ENCODE data around the gene RPL9. TPM values are rescaled to one million over a fixed set of nuclear protein-coding genes. Genes with fewer than 3 reads are reported as not detected.
"Not testable (repeated sequence)": the region's sequence is repeated elsewhere in the genome, so short reads cannot be mapped to it uniquely, and the experiment has no call there.

The RPL9 gene
- total RNA-seq, 2 donors from 2014 or later, result 2,057 to 2,637 TPM

GRCh38 chr4:39426728-39427127, 32.0 kb downstream of the RPL9 start:
- Histone ChIP-seq H3K9me3 (no peaks in the 10 kb centered on the region), H3K27ac (no peak overlapping the region), H3K36me3 (no peaks in the 10 kb centered on the region), H3K27me3 (no peaks in the 10 kb centered on the region), H3K4me3 (no peak overlapping the region), H3K4me1 (no peaks in the 10 kb centered on the region)
- TF ChIP-seq, protein P1, sequence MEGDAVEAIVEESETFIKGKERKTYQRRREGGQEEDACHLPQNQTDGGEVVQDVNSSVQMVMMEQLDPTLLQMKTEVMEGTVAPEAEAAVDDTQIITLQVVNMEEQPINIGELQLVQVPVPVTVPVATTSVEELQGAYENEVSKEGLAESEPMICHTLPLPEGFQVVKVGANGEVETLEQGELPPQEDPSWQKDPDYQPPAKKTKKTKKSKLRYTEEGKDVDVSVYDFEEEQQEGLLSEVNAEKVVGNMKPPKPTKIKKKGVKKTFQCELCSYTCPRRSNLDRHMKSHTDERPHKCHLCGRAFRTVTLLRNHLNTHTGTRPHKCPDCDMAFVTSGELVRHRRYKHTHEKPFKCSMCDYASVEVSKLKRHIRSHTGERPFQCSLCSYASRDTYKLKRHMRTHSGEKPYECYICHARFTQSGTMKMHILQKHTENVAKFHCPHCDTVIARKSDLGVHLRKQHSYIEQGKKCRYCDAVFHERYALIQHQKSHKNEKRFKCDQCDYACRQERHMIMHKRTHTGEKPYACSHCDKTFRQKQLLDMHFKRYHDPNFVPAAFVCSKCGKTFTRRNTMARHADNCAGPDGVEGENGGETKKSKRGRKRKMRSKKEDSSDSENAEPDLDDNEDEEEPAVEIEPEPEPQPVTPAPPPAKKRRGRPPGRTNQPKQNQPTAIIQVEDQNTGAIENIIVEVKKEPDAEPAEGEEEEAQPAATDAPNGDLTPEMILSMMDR (IDR thresholded peaks at IDR 0.05), result no peak
- no peak for DNase-seq (ENCODE audit: low spot score)

DNA sequence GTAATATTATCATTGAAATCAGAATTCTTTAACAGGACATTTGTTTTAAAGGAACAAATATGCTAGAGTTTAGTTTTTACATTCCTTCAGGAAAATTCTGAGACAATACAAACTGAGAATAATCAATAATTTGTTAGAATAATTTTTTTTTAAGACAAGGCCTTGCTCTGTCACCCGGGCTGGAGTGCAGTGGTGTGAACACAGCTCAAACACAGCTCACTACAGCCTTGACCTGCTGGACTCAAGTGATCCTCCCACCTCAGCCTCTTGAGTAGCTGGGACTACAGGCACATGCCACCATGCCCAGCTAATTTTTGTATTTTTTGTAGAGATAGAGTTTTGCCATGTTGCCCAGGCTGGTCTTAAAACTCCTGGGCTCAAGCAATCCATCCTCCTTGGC, 33.4 kb downstream of the RPL9 start:
- H3K4me1 ChIP-seq, result not testable (repeated sequence)

GRCh38 chr4:39422247-39422646, 36.5 kb downstream of the RPL9 start:
- Histone ChIP-seq H3K27ac (no peak overlapping the region), H3K4me1 (no peaks in the 10 kb centered on the region), H3K9me3 (no peaks in the 10 kb centered on the region), H3K4me3 (no peak overlapping the region), H3K36me3 (no peaks in the 10 kb centered on the region), H3K27me3 (no peaks in the 10 kb centered on the region)
- no peak for DNase-seq (ENCODE audit: low spot score)
- TF ChIP-seq, protein P1 (IDR thresholded peaks at IDR 0.05), result no peak

More for the DNA sequence above, 33.4 kb downstream of the RPL9 start:
- not testable (repeated sequence) for H3K36me3 ChIP-seq; H3K27ac ChIP-seq; DNase-seq (ENCODE audit: low spot score); H3K9me3 ChIP-seq; H3K4me3 ChIP-seq; H3K27me3 ChIP-seq

GRCh38 chr4:39415678-39416283, 42.9 kb downstream of the RPL9 start:
- no peak overlapping the region for H3K27ac ChIP-seq
- DNase-seq (ENCODE audit: low spot score), result no peak
- no peaks in the 10 kb centered on the region for H3K27me3 ChIP-seq
- H3K4me3 ChIP-seq, result no peak overlapping the region
- TF ChIP-seq, protein P1 (IDR thresholded peaks at IDR 0.05), result no peak
- H3K4me1 ChIP-seq, result no peaks in the 10 kb centered on the region
- no peaks in the 10 kb centered on the region for H3K9me3 ChIP-seq
- no peaks in the 10 kb centered on the region for H3K36me3 ChIP-seq

DNA sequence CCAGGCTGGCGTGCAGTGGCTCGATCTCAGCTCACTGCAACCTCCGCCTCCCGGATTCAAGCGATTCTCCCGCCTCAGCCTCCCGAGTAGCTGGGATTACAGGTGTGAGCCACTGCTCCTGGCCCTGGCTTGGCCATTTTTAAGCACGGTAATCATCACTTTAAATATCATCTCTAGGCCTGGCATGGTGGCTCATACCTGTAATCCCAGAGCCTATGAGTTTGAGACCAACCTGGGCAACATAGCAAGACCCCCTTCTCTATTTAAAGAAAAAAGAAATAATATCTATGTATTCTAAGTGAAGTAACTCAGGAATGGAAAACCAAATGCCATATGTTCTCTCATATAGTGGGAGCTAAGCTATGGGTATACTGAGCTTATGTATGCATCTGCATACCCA, 47.2 kb downstream of the RPL9 start:
- not testable (repeated sequence) for H3K27me3 ChIP-seq; DNase-seq (ENCODE audit: low spot score); H3K4me3 ChIP-seq; H3K4me1 ChIP-seq; H3K36me3 ChIP-seq; H3K27ac ChIP-seq; H3K9me3 ChIP-seq

- Histone ChIP-seq H3K4me1 (peaks cover 0 to 7% of the 10 kb centered on the region in 2 donors), H3K27me3 (no peaks in the 10 kb centered on the region), H3K27ac (no peak overlapping the region), H3K9me3 (no peaks in the 10 kb centered on the region), H3K4me3 (no peak overlapping the region), H3K36me3 (no peaks in the 10 kb centered on the region)
- TF ChIP-seq, protein P1 (IDR thresholded peaks at IDR 0.05), result no peak
- DNase-seq (ENCODE audit: low spot score), result no peak
Measured at GRCh38 chr4:39410415-39410814, 48.3 kb downstream of the RPL9 start.

- Histone ChIP-seq H3K27ac (no peak overlapping the region), H3K9me3 (no peaks in the 10 kb centered on the region), H3K4me3 (no peak overlapping the region), H3K4me1 (peaks cover 0 to 7% of the 10 kb centered on the region in 2 donors), H3K36me3 (no peaks in the 10 kb centered on the region), H3K27me3 (no peaks in the 10 kb centered on the region)
- TF ChIP-seq, protein P1 (IDR thresholded peaks at IDR 0.05), result no peak
- no peak for DNase-seq (ENCODE audit: low spot score)
Measured at GRCh38 chr4:39407584-39407885, 51.2 kb downstream of the RPL9 start.

Measured in right atrium auricular region (tissue), 2 donors.